Activated CD4-positive, alpha-beta memory T cell treated with anti-CD3 and anti-CD28 coated beads, Interleukin-2, amount 10 ng/mL, durations not matched to agents 7 days and 5 days (primary cell): ENCODE measurements around the gene ZNF777. TPM values are rescaled to one million over a fixed set of nuclear protein-coding genes. Genes with fewer than 3 reads are reported as not detected.
A peak's percentile ranks its signal among the peaks of the same experiment; 100 is the strongest.
"Not testable (repeated sequence)": the region's sequence is repeated elsewhere in the genome, so short reads cannot be mapped to it uniquely, and the experiment has no call there.

Experiments
- CTCF ChIA-PET: fragments of 350-600 bp; sonication (Branson Sonifier 250); formaldehyde crosslinking; loops from one replicate; lab custom pipeline; 2021; ENCODE audit warnings: antibody characterized with exemption, inconsistent platforms; lab: Charles Lee
- POLR2A ChIA-PET: fragments of 350-600 bp; sonication (Branson Sonifier 250); formaldehyde crosslinking; loops from one replicate; lab custom pipeline; 2021; ENCODE audit warnings: antibody characterized with exemption; lab: Charles Lee
- DNase-seq: peaks from one replicate; pipeline ENCODE4 v3.0.0-alpha.2; 2020
- H3K27ac Mint-ChIP-seq: one replicate; pipeline ENCODE4 v1.8.0; 2021; ENCODE audit warnings: mild to moderate bottlenecking, mixed read lengths
- H3K27me3 Mint-ChIP-seq: one replicate; pipeline ENCODE4 v1.8.0; 2021; ENCODE audit warnings: mixed read lengths
- H3K36me3 Mint-ChIP-seq: one replicate; pipeline ENCODE4 v1.8.0; 2021; ENCODE audit warnings: low read depth, mixed read lengths
- H3K4me1 Mint-ChIP-seq: one replicate; pipeline ENCODE4 v1.8.0; 2021; ENCODE audit warnings: mixed read lengths
- H3K4me3 Mint-ChIP-seq: one replicate; pipeline ENCODE4 v1.8.0; 2021; ENCODE audit warnings: mild to moderate bottlenecking, mixed read lengths
- H3K9me3 Mint-ChIP-seq: one replicate; pipeline ENCODE4 v1.8.0; 2021; ENCODE audit warnings: mixed read lengths
- total RNA-seq, 2 experiments: library from RNA; stranded (reverse); gene quantifications; one replicate each; pipeline ENCODE4 v1.2.3, GENCODE V29; 2021

ZNF777 gene
- total RNA-seq, 2 experiments from 2014 or later: 11.7 to 11.8 TPM

DNA sequence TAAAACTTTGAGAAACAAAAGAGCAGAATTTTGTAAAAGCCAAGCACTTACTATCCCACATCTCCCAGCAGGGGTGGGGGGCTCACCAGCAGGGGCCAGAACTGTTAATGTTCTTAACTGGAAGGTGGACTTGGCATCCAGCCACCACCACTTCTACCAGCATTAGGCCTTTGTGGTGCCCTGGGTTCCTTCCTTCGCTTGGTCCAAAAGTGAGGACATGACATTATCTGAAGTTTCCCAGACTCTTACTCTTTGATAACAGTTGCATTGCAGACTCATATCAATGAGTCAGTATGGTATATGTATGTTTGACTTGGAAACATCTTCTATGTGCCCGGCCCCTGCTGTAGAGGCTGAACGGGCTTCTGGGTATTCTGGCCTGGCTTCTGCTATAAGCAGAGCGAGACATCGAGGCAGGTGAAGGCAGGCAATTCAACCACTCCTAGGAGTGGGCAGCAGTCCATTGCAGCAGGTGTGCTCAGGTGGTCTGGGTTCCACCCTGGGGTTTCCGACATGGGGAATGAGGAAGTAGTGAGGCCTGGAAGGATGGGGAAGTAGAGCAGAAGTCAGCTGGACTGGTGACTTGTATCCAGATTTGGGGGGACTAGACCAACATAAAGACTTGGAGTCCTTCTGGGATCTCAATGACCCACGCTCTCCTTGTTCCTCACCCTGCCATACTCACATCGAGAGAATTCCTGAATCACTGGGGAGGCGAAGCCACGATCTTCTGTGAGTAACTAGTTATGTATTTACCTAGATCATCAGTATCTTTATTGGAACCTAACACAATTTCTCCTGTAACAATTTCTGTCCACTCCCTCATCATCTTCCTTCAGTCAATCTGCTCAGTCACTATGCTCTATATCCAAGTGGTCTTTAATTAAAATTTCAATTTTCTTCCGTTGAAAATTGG lies 4.1 kb downstream of the ZNF777 start:
- DNase-seq: peak; percentile 6
- Mint-ChIP-seq H3K27me3 (peaks cover 3% of the 10 kb centered on the region), H3K9me3 (no peaks in the 10 kb centered on the region), H3K4me1 (peaks cover 21% of the 10 kb centered on the region), H3K36me3 (peaks cover 7% of the 10 kb centered on the region), H3K27ac (no peak overlapping the region), H3K4me3 (no peak overlapping the region)
- CTCF ChIA-PET: interaction anchor here (1.1 kb wide), 1 partner anchor 33 kb away, joined by 3 read pairs; no protein-coding TSS in a partner anchor
- POLR2A ChIA-PET: no interaction called here

DNA sequence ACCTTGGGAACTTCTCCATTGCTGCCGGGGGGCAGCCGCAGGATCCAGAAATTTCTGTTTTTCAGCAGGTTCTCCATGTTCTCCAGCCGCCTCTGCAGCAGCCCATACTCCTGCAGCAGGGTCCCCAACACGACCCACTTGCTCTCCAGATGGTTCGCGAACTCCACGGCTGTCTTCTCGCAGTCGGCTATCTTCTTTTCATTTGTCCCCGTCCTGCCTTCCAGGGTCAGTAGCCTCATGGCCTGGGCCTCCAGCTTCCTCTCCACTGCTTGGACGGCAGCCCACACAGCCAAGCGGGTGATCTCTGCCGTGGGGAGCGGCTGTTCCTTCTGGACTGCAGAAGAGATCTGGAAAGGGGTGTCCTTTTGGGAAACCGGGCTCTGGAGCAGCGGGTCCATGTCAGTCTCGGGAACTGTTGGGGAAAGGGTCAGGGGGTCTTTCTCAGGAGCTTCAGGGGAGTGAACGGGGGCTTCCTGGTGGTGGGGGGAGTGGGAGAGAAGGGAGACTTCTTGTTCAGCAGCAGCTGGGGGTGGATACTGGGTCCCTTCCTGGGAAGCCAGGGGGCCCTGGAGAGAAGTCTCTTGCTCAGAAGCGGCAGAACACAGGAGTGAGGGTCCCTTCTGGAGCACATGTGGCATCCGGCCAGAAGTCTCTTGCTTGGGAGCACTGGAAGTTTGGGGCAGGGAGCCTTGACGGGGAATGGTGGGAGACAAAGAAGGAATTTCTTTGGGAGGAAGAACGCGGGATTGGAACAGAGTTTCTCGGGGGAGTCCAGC lies 5.5 kb downstream of the ZNF777 start:
- Mint-ChIP-seq H3K4me3 (no peak overlapping the region), H3K36me3 (peaks cover 15% of the 10 kb centered on the region), H3K9me3 (no peaks in the 10 kb centered on the region), H3K27me3 (no peaks in the 10 kb centered on the region), H3K27ac (no peak overlapping the region), H3K4me1 (peaks cover 16% of the 10 kb centered on the region)
- POLR2A ChIA-PET: no interaction called here
- CTCF ChIA-PET: no interaction called here
- peak; percentile 11 for DNase-seq

DNA sequence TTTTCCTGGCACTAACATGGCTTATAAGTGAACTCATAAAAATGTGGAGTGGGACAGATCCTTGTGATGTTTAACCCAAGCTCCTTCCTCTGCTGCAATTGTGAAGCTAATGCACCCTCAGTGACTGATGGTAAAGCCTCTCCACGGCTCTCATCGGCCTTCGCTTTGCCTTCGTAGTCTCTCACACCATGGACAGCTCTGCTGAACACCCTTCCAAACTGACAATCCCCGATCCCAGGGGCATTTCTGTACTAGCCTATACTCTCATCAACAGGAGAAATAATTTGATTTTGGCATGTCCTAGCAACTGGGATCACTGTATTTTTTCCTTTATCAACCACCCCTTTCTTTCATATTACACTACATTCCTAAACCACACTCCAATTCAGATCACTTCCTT lies 6.1 kb downstream of the ZNF777 start:
- Mint-ChIP-seq H3K4me3 (no peak overlapping the region), H3K36me3 (peaks cover 21% of the 10 kb centered on the region), H3K27me3 (no peaks in the 10 kb centered on the region), H3K27ac (no peak overlapping the region), H3K4me1 (peaks cover 16% of the 10 kb centered on the region), H3K9me3 (no peaks in the 10 kb centered on the region)
- POLR2A ChIA-PET: no interaction called here
- peak; percentile 9 for DNase-seq
- CTCF ChIA-PET: no interaction called here

DNA sequence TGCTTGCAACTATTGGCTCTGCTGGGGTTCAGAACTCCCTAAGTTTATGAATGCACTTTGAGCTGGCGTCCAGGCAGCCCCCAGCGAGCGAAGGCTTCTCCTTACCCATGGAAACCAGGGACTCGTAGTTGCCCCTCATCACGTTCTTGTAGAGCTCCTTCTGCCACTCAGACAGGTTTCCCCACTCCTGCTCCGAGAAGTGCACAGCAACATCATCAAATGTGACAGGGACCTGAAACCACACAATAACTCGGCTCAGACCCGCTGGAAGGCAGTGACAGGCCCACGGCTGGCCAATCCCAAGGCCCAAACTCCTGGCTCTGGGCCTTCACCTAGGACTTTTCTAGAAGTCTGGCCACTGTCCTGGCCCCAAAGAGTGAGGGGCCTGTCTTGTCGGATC lies 6.9 kb downstream of the ZNF777 start:
- peak; percentile 14 for DNase-seq
- Mint-ChIP-seq H3K27me3 (no peaks in the 10 kb centered on the region), H3K4me3 (no peak overlapping the region), H3K27ac (no peak overlapping the region), H3K9me3 (no peaks in the 10 kb centered on the region), H3K4me1 (peaks cover 15% of the 10 kb centered on the region), H3K36me3 (peaks cover 28% of the 10 kb centered on the region)
- CTCF ChIA-PET: no interaction called here
- POLR2A ChIA-PET: no interaction called here

DNA sequence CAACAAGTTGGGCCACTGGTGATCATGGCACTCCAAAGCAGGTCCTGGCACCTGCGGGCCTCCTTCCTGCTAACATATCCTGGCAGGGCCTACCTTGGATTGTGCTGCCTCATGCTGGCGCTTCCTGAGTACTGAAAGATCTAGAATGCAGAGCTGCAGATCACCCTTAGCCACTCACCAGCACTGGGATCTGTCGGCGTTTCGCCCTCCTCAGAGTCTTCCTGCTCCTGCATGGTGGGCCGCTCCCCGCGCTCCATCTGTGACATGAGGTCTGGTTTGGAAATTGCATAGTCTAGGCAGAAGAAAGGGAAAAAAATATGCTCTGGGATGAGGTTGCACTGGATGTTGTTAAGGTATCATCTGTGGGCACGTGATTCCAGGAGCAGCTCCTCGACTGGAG lies 10.0 kb downstream of the ZNF777 start:
- no peak overlapping the region for H3K27ac Mint-ChIP-seq
- H3K36me3 Mint-ChIP-seq: peaks cover 48% of the 10 kb centered on the region
- H3K27me3 Mint-ChIP-seq: no peaks in the 10 kb centered on the region
- ChIA-PET POLR2A (interaction anchor here (1.5 kb wide), 1 partner anchor 10 kb away, joined by 3 read pairs; the partner anchor contains the start of gene ZNF777), CTCF (no interaction called here)
- H3K4me3 Mint-ChIP-seq: no peak overlapping the region
- peaks cover 4% of the 10 kb centered on the region for H3K4me1 Mint-ChIP-seq
- no peaks in the 10 kb centered on the region for H3K9me3 Mint-ChIP-seq
- peak; percentile 9 for DNase-seq

DNA sequence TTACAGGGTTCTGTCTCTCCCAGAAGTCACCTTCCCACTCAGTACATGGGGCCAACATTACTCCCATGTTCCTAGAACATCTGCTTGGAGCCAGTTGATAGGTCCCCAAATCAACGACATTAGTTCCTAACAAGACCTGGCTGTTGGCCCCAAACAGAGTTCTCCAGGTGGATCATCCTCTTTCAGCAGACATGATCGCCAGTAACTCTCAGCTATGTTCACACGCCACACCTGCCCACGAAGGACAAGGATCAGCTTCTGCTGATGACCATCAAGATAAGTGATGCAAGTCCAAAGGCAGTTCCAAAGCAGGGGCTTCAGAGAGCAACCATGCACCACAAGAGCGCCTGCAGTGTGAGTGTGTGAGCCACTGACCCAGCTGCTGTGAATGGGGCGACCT lies 11.0 kb downstream of the ZNF777 start:
- DNase-seq: no peak
- POLR2A ChIA-PET: no interaction called here
- H3K4me3 Mint-ChIP-seq: no peak overlapping the region
- no peaks in the 10 kb centered on the region for H3K9me3 Mint-ChIP-seq
- peaks cover 48% of the 10 kb centered on the region for H3K36me3 Mint-ChIP-seq
- H3K27me3 Mint-ChIP-seq: no peaks in the 10 kb centered on the region
- H3K27ac Mint-ChIP-seq: no peak overlapping the region
- H3K4me1 Mint-ChIP-seq: peaks cover 4% of the 10 kb centered on the region
- CTCF ChIA-PET: no interaction called here

DNA sequence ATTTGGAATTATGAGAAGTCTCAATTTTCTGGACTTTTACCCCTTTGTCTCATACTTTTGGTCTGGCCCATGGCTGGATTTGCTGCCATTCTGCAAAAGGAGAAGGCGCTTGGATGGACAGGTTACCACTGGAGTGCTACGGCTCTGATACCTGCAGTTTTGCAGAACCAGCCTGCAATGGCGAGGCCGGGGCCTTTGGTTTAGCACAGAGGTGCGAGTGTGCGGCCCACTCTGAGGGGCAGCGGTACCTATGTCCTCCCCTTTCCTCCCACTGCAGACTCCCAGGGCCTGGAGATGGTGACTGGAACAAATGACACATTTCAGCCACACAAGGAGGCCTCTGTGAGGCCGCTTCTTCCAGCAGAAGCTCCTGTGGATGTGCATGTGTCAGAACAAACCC lies 11.9 kb downstream of the ZNF777 start:
- Mint-ChIP-seq H3K27me3 (no peaks in the 10 kb centered on the region), H3K27ac (no peak overlapping the region), H3K9me3 (no peaks in the 10 kb centered on the region), H3K4me1 (peaks cover 4% of the 10 kb centered on the region), H3K4me3 (no peak overlapping the region), H3K36me3 (peaks cover 50% of the 10 kb centered on the region)
- POLR2A ChIA-PET: no interaction called here
- no peak for DNase-seq
- CTCF ChIA-PET: no interaction called here

DNA sequence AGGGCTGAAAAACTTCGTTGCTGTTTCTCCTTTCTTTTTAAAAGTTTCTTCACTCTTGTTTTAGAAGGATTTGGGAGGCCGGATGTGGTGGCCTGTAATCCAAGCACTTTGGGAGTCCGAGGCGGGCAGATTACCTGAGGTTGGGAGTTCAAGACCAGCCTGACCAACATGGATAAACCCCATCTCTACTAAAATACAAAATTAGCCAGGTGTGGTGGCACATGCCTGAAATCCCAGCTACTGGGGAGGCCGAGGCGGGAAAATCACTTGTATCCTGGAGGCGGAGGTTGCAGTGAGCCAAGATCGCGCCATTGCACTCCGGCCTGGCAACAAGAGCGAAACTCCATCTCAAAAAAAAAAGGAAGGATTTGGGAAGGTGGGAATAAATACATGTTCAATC lies 14.8 kb downstream of the ZNF777 start:
- DNase-seq, CTCF ChIA-PET, H3K4me1 Mint-ChIP-seq, H3K27ac Mint-ChIP-seq, H3K9me3 Mint-ChIP-seq, H3K27me3 Mint-ChIP-seq, POLR2A ChIA-PET, H3K4me3 Mint-ChIP-seq: not testable (repeated sequence)
- H3K36me3 Mint-ChIP-seq: peaks cover 53% of the 10 kb centered on the region

DNA sequence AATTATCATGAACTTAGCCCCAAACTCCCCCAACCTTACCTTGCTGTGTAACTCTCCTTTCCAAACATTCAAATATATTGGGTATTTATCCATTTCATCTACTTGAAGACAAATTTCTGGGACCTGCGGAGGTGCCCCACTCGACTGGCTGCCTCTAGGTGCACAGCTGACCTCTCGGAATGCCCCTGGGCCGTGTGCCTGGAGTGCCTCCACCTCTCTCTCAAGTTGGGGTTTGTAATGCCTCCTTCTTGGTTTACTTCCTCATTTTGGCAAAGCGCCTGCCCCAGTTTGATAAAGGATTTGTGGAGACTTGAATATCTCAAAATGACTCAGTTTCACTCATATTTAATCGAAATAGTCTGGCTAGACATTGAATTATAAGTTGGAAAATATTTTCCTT lies 16.6 kb downstream of the ZNF777 start:
- DNase-seq: no peak
- Mint-ChIP-seq H3K4me1 (peaks cover 14% of the 10 kb centered on the region), H3K9me3 (no peaks in the 10 kb centered on the region), H3K36me3 (peaks cover 39% of the 10 kb centered on the region), H3K4me3 (no peak overlapping the region), H3K27me3 (no peaks in the 10 kb centered on the region), H3K27ac (no peak overlapping the region)
- POLR2A ChIA-PET: interaction anchor here (0.8 kb wide), 1 partner anchor 27 kb away, joined by 3 read pairs; no protein-coding TSS in a partner anchor
- CTCF ChIA-PET: interaction anchor here (5.3 kb wide), 1 partner anchor 17 kb away, joined by 22 read pairs; the partner anchor contains the start of gene ZNF777

DNA sequence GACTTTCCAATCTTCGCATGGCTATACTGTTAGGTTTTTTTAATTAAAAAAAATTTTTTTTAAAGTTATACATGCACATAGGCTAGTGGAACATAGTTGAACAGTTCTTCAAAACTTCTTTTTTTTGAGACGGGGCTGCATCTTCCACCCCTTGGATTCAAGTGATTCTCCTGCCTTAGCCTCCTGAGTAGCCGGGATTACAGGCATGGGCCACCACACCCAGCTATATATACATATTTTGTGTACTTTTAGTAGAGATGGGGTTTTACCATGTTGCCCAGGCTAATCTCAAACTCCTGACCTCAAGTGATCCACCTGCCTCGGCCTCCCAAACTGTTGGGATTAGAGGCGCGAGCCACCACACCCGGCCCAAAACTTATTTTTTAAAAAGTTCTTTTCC lies 17.3 kb downstream of the ZNF777 start:
- POLR2A ChIA-PET: no interaction called here
- Mint-ChIP-seq H3K9me3 (no peaks in the 10 kb centered on the region), H3K4me3 (no peak overlapping the region), H3K4me1 (peaks cover 18% of the 10 kb centered on the region), H3K36me3 (peaks cover 37% of the 10 kb centered on the region), H3K27me3 (no peaks in the 10 kb centered on the region), H3K27ac (no peak overlapping the region)
- CTCF ChIA-PET: interaction anchor here (1.3 to 5.3 kb wide), 2 partner anchors 18 to 181 kb away, joined by 4 to 22 read pairs; partner anchors contain the start of gene ZNF777
- DNase-seq: no peak

DNA sequence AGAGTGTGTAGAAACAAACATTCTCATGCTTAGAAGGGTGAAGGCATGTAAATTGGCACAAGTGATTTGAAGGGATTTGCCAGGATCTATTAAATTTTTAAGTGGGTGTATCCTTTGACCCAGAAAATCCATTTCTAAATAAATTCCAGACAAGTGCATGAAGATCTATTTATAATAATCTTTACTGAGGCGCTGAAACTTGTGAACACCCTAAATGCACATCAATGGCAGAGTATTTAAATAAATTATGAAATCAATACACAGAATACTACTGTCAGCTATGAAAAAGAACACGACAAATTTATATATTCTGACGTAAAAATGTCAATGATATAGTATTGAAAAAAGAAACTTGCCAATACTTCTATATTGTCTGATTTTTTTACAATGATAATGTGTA lies 17.9 kb downstream of the ZNF777 start:
- ChIA-PET CTCF (interaction anchor here (0.9 to 5.3 kb wide), 3 partner anchors 18 to 181 kb away, joined by 3 to 22 read pairs (median 4); partner anchors contain the start of gene ZNF777), POLR2A (no interaction called here)
- Mint-ChIP-seq H3K36me3 (peaks cover 37% of the 10 kb centered on the region), H3K27me3 (no peaks in the 10 kb centered on the region), H3K4me3 (no peak overlapping the region), H3K27ac (no peak overlapping the region), H3K4me1 (peaks cover 18% of the 10 kb centered on the region), H3K9me3 (no peaks in the 10 kb centered on the region)
- DNase-seq: no peak

DNA sequence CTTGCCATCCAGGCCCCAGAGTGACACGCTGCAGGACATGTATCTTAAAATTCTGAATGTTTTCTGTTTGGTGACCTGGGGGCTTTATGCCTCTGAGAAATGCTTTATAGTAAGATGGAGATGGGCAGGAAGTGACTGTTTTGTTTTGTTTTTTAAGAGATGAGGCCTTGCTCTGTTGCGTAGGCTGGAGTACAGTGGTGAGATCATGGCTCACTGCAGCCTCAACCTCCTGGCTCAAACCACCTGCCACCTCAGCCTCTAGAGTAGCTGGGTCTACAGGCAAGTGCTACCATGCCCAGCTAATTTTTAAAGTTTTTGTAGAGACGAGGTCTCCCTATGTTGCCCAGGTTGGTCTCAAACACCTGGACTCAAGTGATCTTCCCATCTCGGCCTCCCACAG lies 20.6 kb downstream of the ZNF777 start:
- Mint-ChIP-seq H3K27ac (peak overlapping the region; percentile 19), H3K4me1 (peaks cover 18% of the 10 kb centered on the region), H3K27me3 (no peaks in the 10 kb centered on the region), H3K4me3 (no peak overlapping the region), H3K36me3 (peaks cover 19% of the 10 kb centered on the region), H3K9me3 (no peaks in the 10 kb centered on the region)
- ChIA-PET POLR2A (no interaction called here), CTCF (interaction anchor here (1.6 to 5.3 kb wide), 3 partner anchors 18 to 179 kb away, joined by 5 to 22 read pairs (median 16); partner anchors contain the start of genes ZNF777 and ZNF783)
- no peak for DNase-seq

DNA sequence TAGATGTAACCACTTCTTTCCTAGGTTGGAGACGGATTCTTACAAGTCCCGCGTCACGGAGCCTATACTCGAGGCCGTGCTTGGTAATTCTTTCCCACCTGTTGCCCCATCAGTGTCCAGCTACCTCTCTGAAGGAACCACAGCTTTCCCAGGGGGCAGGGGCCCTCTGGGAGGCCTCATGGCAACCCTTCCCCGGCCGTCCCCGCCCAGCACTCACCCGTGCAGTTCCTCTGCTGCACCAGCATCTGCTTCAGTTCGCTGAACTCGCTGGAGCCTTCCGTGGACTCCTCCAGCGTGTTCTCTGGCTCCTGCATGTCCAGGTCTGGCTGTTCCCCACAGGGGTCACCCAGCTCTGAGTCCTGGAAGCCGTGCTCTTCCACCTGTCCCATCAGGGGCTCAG lies 24.5 kb downstream of the ZNF777 start:
- Mint-ChIP-seq H3K36me3 (peaks cover 40% of the 10 kb centered on the region), H3K27ac (no peak overlapping the region), H3K4me1 (peaks cover 18% of the 10 kb centered on the region), H3K27me3 (no peaks in the 10 kb centered on the region), H3K9me3 (no peaks in the 10 kb centered on the region), H3K4me3 (no peak overlapping the region)
- ChIA-PET POLR2A (no interaction called here), CTCF (interaction anchor here (0.9 to 2.0 kb wide), 2 partner anchors 14 to 23 kb away, joined by 3 to 6 read pairs; no protein-coding TSS in a partner anchor)
- no peak for DNase-seq
